Measurements from ENCODE around the gene IL32.
A peak's percentile ranks its signal among the peaks of the same experiment; 100 is the strongest.
"Not testable (repeated sequence)": the region's sequence is repeated elsewhere in the genome, so short reads cannot be mapped to it uniquely, and the experiment has no call there.

IL32 gene

GRCh38 chr16:3072576-3073263 is 7.3 kb downstream of the IL32 start:
- not testable (repeated sequence) for DNase-seq

- DNase-seq, result no peak
Measured at GRCh38 chr16:3073448-3073847, 8.0 kb downstream of the IL32 start.

- DNase-seq, result no peak
Measured at GRCh38 chr16:3074860-3075522, 9.6 kb downstream of the IL32 start.

- no peak for DNase-seq
Measured at GRCh38 chr16:3075523-3075915, 10.1 kb downstream of the IL32 start.

- DNase-seq, result not testable (repeated sequence)
Measured at GRCh38 chr16:3075946-3076345, 10.5 kb downstream of the IL32 start.

- no peak for DNase-seq
Measured at GRCh38 chr16:3076577-3076976, 11.1 kb downstream of the IL32 start.

- DNase-seq, result no peak
Measured at GRCh38 chr16:3080024-3080423, 14.6 kb downstream of the IL32 start.

- DNase-seq, result not testable (repeated sequence)
Measured at GRCh38 chr16:3081957-3082356, 16.5 kb downstream of the IL32 start.

- not testable (repeated sequence) for DNase-seq
Measured at GRCh38 chr16:3083408-3083807, 18.0 kb downstream of the IL32 start.

GRCh38 chr16:3084491-3084890 is 19.1 kb downstream of the IL32 start:
- DNase-seq, result no peak

GRCh38 chr16:3084969-3085670 is 19.7 kb downstream of the IL32 start:
- no peak for DNase-seq

- no peak for DNase-seq
Measured at GRCh38 chr16:3085868-3086595, 20.6 kb downstream of the IL32 start.

- no peak for DNase-seq
Measured at GRCh38 chr16:3086596-3087242, 21.3 kb downstream of the IL32 start.

GRCh38 chr16:3087243-3088235 is 22.1 kb downstream of the IL32 start:
- DNase-seq, result no peak

- no peak for DNase-seq
Measured at GRCh38 chr16:3088450-3088849, 23.0 kb downstream of the IL32 start.

GRCh38 chr16:3088925-3089716 is 23.7 kb downstream of the IL32 start:
- peak; percentile 52 for DNase-seq

- peak; percentile 95 for DNase-seq
Measured at GRCh38 chr16:3089717-3090592, 24.5 kb downstream of the IL32 start.

GRCh38 chr16:3091551-3091950 is 26.1 kb downstream of the IL32 start:
- DNase-seq, result no peak

GRCh38 chr16:3092501-3092941 is 27.1 kb downstream of the IL32 start:
- DNase-seq, result no peak

Data from DMS53 (cell line).